Spinal cord (tissue), 10 donors: Measurements from ENCODE around the gene RNF39. TPM values are rescaled to one million over a fixed set of nuclear protein-coding genes. Genes with fewer than 3 reads are reported as not detected.

ENCODE experiments used
- DNase-seq, 6 donors: peaks; one replicate each; pipeline versions ENCODE4 v3.0.0 to v3.0.0-alpha.2; 2013 to 2015; ENCODE audit warnings: low spot score in 6 of 6, low read depth in 4 of 6
- H3K27ac ChIP-seq: one replicate; pipeline ENCODE4 v1.5.1; 2013; ENCODE audit warnings: low read depth, low read length, control low read depth
- H3K27me3 ChIP-seq: one replicate; pipeline ENCODE4 v1.6.1; 2013; ENCODE audit warnings: low read length; ENCODE audit not compliant: control insufficient read depth, insufficient read depth
- H3K36me3 ChIP-seq: one replicate; pipeline ENCODE4 v1.6.1; 2013; ENCODE audit warnings: low read length; ENCODE audit not compliant: control insufficient read depth, insufficient read depth
- H3K4me1 ChIP-seq: one replicate; pipeline ENCODE4 v1.6.1; 2013; ENCODE audit warnings: low read length; ENCODE audit not compliant: control insufficient read depth, insufficient read depth
- H3K4me3 ChIP-seq: one replicate; pipeline ENCODE4 v1.5.1; 2013; ENCODE audit warnings: low read depth, low read length, control low read depth
- H3K9me3 ChIP-seq: one replicate; pipeline ENCODE4 v1.6.1; 2013; ENCODE audit warnings: low read length; ENCODE audit not compliant: control insufficient read depth, insufficient read depth
- WGBS: methylation state at CpG from one replicate; pipeline ENCODE4 v1.1.5; 2013; ENCODE audit warnings: missing lambda C conversion rate; ENCODE audit not compliant: insufficient coverage; 5-methylcytosine and 5-hydroxymethylcytosine counted together
- polyA plus RNA-seq, 2 donors: library from polyadenylated mRNA; unstranded; fragments of 120-200 nt; gene quantifications; one replicate each; pipeline ENCODE4 v1.2.1, GENCODE V29; 2013; ENCODE audit not compliant: insufficient read length in 2 of 2
- total RNA-seq, 2 donors: library from RNA; depleted of rRNA in 1 of 2; stranded (reverse); fragments of 120-200 nt in 1 of 2; fragments of >200 nt in 1 of 2; gene quantifications; one replicate each; pipeline versions ENCODE4 v1.2.3 to v1.2.4, GENCODE V29; 2013 to 2014
- donor health status: healthy.

The RNF39 gene
- total and polyA plus RNA-seq, 4 donors = 2.2 to 2.3 TPM; not detected in 2

DNA sequence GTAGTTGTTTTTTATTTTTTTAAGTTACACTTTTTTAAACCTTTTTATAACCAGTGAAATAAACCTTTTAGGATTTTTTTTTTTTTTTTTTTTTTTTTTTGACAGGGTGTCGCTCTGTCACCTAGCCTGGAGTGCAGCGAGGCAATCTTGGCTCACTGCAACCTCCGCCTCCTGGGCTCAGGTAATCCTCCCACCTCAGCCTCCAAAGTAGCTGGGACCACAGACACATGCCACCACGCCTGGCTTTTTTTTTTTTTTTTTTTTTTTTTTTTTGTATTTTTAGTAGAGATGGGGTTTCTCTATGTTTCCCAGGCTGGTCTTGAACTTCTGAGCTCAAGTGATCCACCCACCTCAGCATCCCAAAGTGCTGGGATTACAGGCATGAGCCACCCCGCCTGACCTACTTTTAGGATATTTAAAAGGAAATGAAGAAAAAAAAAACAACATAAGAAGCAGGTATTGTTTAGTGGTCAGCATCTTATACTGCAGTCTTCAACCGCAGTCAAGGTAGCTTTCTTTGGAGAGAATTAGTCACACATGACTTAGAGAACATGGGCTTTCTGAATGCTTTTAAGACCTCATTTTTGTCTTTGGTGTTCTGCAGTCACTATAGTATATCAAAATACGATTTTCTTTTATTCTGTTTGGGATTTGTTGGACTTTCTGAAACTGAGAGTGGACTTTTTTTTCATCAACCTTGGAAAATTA is 12.9 kb downstream of the RNF39 start:
- Histone ChIP-seq H3K36me3 (no peaks in the 10 kb centered on the region), H3K27ac (no peak overlapping the region), H3K9me3 (no peaks in the 10 kb centered on the region), H3K27me3 (no peaks in the 10 kb centered on the region), H3K4me1 (peaks cover 9% of the 10 kb centered on the region), H3K4me3 (peak overlapping the region; percentile 82)
- 67% methylated on average over 1 of the region's 7 CpGs for WGBS
- no peak for DNase-seq

GRCh38 chr6:30061858-30062458 is 13.6 kb downstream of the RNF39 start:
- Histone ChIP-seq H3K27me3 (no peaks in the 10 kb centered on the region), H3K27ac (peak overlapping the region; percentile 93), H3K36me3 (no peaks in the 10 kb centered on the region), H3K9me3 (no peaks in the 10 kb centered on the region), H3K4me1 (peaks cover 9% of the 10 kb centered on the region), H3K4me3 (peak overlapping the region; percentile 82)
- WGBS = 63% methylated on average over 11 of the region's 13 CpGs
- no peak for DNase-seq

DNA sequence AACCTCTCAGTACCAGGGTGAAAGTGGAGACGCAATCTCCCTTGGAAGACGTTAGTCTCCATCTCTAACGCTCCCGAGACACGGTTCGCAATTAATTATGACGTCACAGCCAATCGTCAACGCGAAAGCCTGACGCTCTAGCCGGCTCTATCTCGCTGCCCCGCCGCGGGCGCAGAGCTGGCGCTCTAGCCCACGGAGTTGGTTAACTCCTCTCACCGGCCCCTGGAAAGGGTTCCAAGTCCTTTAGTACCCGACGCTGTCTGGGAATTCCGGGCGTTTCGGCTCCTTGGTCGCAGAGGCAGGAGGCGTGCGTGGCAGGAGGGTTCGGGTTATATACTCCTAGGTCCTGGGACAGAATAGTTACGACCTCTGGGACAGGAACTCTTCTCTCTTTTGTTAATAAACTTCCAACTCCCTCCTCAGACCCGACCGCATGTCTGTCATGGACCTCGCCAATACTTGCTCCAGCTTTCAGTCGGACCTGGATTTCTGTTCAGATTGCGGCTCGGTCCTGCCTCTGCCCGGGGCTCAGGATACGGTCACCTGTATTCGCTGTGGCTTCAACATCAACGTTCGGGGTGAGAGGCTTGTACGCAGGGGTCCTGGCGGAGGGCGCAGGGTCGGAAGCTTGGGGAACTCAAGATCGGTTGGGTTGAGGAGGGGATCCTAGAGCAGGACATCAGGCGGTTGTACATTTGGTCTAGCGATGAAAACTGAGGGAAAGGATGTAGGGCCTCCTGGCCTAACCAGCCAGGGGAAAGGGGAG is 14.3 kb downstream of the RNF39 start, which contains the start of gene POLR1H:
POLR1H (plus strand) TSS at position 174 of the 766 bp plus-strand sequence; CDS start at position 434, 260 bp downstream.
- H3K4me3 ChIP-seq = peak within 1 kb of the TSS; percentile 82
- peak; percentile 97 to 99 (median 98) for DNase-seq
- H3K27ac ChIP-seq = peak within 1 kb of the TSS; percentile 93
- no peaks in the 10 kb centered on the region for H3K36me3 ChIP-seq
- peaks cover 9% of the 10 kb centered on the region for H3K4me1 ChIP-seq
- no peaks in the 10 kb centered on the region for H3K9me3 ChIP-seq
- no peaks in the 10 kb centered on the region for H3K27me3 ChIP-seq
- 0% methylated on average over 48 of the region's 48 CpGs for WGBS

DNA sequence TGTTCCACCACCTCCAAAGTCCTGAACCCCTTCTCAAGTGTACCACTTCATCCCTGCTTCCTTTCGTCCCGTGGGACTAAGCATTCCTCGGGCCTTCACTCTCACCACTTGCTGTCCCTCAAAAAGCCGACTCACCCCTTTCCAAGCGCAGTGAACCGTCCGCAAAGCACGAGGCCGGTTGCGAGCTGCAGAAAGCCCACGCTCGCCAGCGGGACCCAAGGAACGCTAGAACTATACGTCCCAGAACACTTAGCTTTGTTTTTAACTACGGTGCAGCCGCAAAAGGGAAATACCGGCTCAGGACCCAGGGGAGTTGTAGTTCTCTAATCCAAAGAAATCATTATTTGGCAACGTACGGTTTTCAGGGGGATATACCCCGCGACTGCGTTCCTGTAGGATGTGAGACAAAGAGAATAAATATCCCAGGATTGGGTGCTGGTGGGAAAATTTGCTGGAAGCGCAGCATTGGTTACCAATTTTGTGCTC is 14.9 kb downstream of the RNF39 start:
- DNase-seq = peak in 1 of 6 donors; percentile 35
- Histone ChIP-seq H3K9me3 (no peaks in the 10 kb centered on the region), H3K36me3 (no peaks in the 10 kb centered on the region), H3K27me3 (no peaks in the 10 kb centered on the region), H3K4me3 (peak overlapping the region; percentile 82), H3K4me1 (peaks cover 9% of the 10 kb centered on the region), H3K27ac (peak overlapping the region; percentile 93)
- WGBS = 0% methylated on average over 22 of the region's 24 CpGs

DNA sequence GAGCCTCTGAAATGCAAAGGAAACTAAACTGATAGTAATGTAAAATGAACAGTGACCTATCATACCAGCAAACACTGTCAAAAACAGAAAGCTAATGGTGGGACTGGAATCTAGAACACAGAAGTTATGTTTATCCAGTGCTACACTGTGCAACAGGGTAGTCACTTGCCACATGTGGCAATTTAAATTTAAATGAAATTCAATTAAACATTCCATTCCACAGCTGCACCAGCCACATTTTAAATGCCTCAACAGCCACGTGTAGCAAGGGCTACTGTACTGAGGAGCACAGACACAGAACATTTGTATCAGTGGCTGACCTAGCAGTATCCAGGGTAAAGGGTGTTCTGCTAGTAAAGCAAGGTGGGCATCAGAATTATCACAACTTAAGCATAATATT is 20.1 kb downstream of the RNF39 start:
- H3K36me3 ChIP-seq = no peaks in the 10 kb centered on the region
- no peak overlapping the region for H3K27ac ChIP-seq
- no CpG with 5 or more reads among the region's 1 CpG for WGBS
- no peak for DNase-seq
- no peaks in the 10 kb centered on the region for H3K27me3 ChIP-seq
- H3K4me3 ChIP-seq = no peak overlapping the region
- no peaks in the 10 kb centered on the region for H3K9me3 ChIP-seq
- no peaks in the 10 kb centered on the region for H3K4me1 ChIP-seq

GRCh38 chr6:30053682-30054081 is 21.9 kb downstream of the RNF39 start:
- no CpG with 5 or more reads among the region's 3 CpGs for WGBS

GRCh38 chr6:30047220-30047619 is 28.3 kb downstream of the RNF39 start:
- H3K36me3 ChIP-seq = no peaks in the 10 kb centered on the region

More at GRCh38 chr6:30053682-30054081, 21.9 kb downstream of the RNF39 start:
- no peaks in the 10 kb centered on the region for H3K27me3 ChIP-seq
- no peak overlapping the region for H3K4me3 ChIP-seq
- H3K27ac ChIP-seq = no peak overlapping the region
- no peak for DNase-seq
- H3K9me3 ChIP-seq = no peaks in the 10 kb centered on the region
- H3K36me3 ChIP-seq = no peaks in the 10 kb centered on the region
- no peaks in the 10 kb centered on the region for H3K4me1 ChIP-seq

DNA sequence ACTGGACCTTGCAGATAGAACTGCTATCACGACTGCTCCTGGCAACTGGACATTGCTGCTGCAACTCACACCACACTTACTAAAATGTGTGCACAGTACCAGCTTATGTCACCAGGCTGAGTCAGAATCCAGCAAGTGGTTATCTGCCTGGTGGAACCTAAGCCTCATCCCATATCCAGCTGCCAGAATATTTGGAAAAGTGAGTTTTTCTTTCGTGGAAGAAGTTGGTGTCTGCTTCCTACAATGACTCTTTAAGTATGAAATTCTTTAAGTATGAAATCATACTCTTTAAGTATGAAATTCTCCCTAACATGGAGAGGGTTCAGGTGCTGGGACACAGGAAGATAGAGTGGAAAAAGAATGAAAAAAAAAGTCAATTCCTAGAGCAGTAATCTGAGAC is 30.9 kb downstream of the RNF39 start:
- Histone ChIP-seq H3K4me1 (no peaks in the 10 kb centered on the region), H3K27ac (no peak overlapping the region), H3K4me3 (no peak overlapping the region), H3K27me3 (no peaks in the 10 kb centered on the region), H3K9me3 (no peaks in the 10 kb centered on the region), H3K36me3 (no peaks in the 10 kb centered on the region)
- no peak for DNase-seq
- 83% methylated on average over 1 of the region's 2 CpGs for WGBS

More at GRCh38 chr6:30047220-30047619, 28.3 kb downstream of the RNF39 start:
- H3K27me3 ChIP-seq = no peaks in the 10 kb centered on the region
- H3K9me3 ChIP-seq = no peaks in the 10 kb centered on the region
- no peak overlapping the region for H3K27ac ChIP-seq
- DNase-seq = no peak
- no peaks in the 10 kb centered on the region for H3K4me1 ChIP-seq
- WGBS = 100% methylated on average over 1 of the region's 2 CpGs
- no peak overlapping the region for H3K4me3 ChIP-seq

GRCh38 chr6:30043744-30044143 is 31.8 kb downstream of the RNF39 start:
- WGBS = 92% methylated on average over 2 of the region's 2 CpGs
- Histone ChIP-seq H3K4me3 (no peak overlapping the region), H3K27me3 (no peaks in the 10 kb centered on the region), H3K27ac (no peak overlapping the region), H3K36me3 (no peaks in the 10 kb centered on the region), H3K9me3 (no peaks in the 10 kb centered on the region), H3K4me1 (no peaks in the 10 kb centered on the region)
- no peak for DNase-seq
